ENCODE data around the gene HES5.

Gene HES5

DNA sequence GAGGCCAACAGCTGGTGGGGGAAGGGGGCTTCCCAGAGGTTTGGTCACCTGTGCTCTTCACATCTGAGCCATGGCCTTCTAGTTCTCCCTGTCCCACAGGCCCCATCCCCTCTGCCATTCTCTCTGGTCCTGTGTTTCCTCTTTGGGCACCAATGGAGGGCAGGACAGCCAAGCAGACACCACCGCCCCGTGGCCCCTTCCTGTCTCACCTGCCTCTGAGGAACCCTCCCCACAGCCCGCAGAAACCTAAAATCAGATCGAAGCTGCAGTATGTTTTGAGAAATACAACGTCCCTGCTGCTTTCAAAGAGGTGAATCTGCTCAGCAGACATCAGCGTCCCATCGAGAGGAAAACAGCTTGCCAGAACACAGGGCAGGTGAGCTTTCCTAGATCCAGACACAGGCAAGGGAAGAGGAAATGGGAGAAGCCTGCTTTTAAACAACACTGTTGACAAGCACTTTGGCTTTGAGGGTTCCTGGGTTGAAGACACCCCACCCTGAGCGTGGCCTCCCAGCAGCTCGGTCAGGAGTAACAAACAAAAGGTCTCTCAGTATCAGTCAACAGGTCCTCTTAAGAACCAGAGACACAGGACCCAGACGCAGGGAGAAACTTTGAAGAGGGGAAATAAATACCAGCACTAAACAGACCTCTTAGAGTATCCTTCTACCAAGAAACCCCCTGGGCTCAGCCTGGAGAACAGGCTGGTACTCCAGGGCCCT, 6.0 kb downstream of the HES5 start:
- H3K4me2 ChIP-seq (ENCODE audit: low read length), result peak overlapping the region; percentile 89
- TF ChIP-seq, protein P1, sequence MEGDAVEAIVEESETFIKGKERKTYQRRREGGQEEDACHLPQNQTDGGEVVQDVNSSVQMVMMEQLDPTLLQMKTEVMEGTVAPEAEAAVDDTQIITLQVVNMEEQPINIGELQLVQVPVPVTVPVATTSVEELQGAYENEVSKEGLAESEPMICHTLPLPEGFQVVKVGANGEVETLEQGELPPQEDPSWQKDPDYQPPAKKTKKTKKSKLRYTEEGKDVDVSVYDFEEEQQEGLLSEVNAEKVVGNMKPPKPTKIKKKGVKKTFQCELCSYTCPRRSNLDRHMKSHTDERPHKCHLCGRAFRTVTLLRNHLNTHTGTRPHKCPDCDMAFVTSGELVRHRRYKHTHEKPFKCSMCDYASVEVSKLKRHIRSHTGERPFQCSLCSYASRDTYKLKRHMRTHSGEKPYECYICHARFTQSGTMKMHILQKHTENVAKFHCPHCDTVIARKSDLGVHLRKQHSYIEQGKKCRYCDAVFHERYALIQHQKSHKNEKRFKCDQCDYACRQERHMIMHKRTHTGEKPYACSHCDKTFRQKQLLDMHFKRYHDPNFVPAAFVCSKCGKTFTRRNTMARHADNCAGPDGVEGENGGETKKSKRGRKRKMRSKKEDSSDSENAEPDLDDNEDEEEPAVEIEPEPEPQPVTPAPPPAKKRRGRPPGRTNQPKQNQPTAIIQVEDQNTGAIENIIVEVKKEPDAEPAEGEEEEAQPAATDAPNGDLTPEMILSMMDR (IDR thresholded peaks at IDR 0.05; ENCODE audit: low read depth, low read length), result no peak
- TF ChIP-seq EZH2phosphoT487 (IDR thresholded peaks at IDR 0.05; ENCODE audit: low read depth), result no peak
- no peak overlapping the region for H2AFZ ChIP-seq (ENCODE audit: low read depth, low read length)
- H3K27me3 ChIP-seq (ENCODE audit: low read depth, low read length), result no peaks in the 10 kb centered on the region
- H3K4me3 ChIP-seq (ENCODE audit: low read length), result no peak overlapping the region
- no peaks in the 10 kb centered on the region for H3K9me3 ChIP-seq (ENCODE audit: insufficient read depth, low read length)
- H3K36me3 ChIP-seq (replicated peaks; ENCODE audit: low read depth, low read length), result peaks cover 7% of the 10 kb centered on the region
- H3K9ac ChIP-seq (ENCODE audit: low read length), result no peak overlapping the region
- peaks cover 50% of the 10 kb centered on the region for H4K20me1 ChIP-seq (ENCODE audit: insufficient read depth, low read length)
- H3K4me1 ChIP-seq (ENCODE audit: low read length), result peaks cover 17% of the 10 kb centered on the region
- H3K79me2 ChIP-seq (ENCODE audit: low read length), result peaks cover 51% of the 10 kb centered on the region
- no peak overlapping the region for H3K27ac ChIP-seq (ENCODE audit: low read length)

DNA sequence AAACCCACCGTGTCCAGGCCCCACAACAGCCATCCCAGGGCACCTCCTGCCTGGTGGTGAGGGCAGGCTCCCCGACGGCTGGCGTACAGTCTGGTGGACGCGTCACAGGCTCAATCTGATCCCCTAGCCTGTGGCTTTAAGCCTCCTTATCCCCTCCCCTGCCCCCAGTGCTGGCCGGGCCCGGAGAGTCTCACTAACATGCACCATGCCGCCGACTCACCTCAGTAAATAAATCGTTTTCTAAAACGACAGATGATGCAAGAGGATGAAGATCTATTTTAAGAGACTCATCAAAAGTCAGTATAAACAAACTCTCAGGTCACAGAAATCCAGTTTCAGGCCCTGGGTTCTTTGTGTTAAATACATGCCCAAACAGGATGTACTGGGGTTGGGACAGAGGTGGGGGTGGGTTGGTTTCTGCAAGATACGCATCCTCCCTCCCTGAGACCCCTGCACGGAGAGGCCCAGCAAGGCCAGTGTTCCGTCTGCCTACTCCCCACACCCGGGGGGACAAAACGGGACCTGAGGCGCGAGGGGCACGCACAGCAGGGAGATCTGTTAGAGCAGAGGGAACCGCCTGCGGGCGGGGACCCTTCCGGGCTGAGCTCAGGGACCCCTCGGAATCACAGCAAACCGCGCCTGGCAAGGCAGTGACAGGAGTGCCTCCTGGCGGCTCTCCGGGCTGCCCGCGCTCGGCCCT, 6.7 kb downstream of the HES5 start:
- Histone ChIP-seq H3K36me3 (replicated peaks; ENCODE audit: low read depth, low read length) (peaks cover 11% of the 10 kb centered on the region), H3K9me3 (ENCODE audit: insufficient read depth, low read length) (no peaks in the 10 kb centered on the region), H3K27me3 (ENCODE audit: low read depth, low read length) (no peaks in the 10 kb centered on the region), H3K27ac (ENCODE audit: low read length) (no peak overlapping the region), H3K9ac (ENCODE audit: low read length) (no peak overlapping the region), H4K20me1 (ENCODE audit: insufficient read depth, low read length) (peaks cover 50% of the 10 kb centered on the region), H3K4me2 (ENCODE audit: low read length) (no peak overlapping the region), H2AFZ (ENCODE audit: low read depth, low read length) (no peak overlapping the region), H3K4me1 (ENCODE audit: low read length) (peaks cover 17% of the 10 kb centered on the region), H3K79me2 (ENCODE audit: low read length) (peaks cover 51% of the 10 kb centered on the region), H3K4me3 (ENCODE audit: low read length) (no peak overlapping the region)
- TF ChIP-seq, protein P1 (IDR thresholded peaks at IDR 0.05; ENCODE audit: low read depth, low read length), result no peak
- TF ChIP-seq EZH2phosphoT487 (IDR thresholded peaks at IDR 0.05; ENCODE audit: low read depth), result no peak

DNA sequence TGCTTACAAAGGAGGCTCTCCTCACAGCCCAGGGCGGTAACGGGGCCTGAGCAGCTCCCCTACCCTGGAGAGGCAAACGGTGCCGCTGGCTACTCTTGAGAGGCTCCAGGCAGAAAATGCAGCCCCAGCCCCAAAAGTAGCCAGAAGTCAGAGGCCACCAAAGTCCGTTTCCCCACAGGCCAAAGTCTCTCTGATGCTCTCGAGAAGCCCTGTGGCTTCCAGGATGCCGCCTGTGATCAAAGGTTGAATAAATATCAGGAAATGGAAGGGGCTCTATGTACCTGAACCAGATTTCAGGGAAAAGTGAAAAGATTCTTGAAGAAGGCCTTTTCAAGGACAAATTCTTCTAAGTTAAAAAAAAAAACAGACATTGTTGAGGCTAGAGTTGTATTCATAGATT, 7.8 kb downstream of the HES5 start:
- Histone ChIP-seq H4K20me1 (ENCODE audit: insufficient read depth, low read length) (peaks cover 50% of the 10 kb centered on the region), H3K36me3 (replicated peaks; ENCODE audit: low read depth, low read length) (peaks cover 11% of the 10 kb centered on the region), H3K27me3 (ENCODE audit: low read depth, low read length) (no peaks in the 10 kb centered on the region), H2AFZ (ENCODE audit: low read depth, low read length) (no peak overlapping the region), H3K4me1 (ENCODE audit: low read length) (peaks cover 15% of the 10 kb centered on the region), H3K4me2 (ENCODE audit: low read length) (no peak overlapping the region), H3K9me3 (ENCODE audit: insufficient read depth, low read length) (no peaks in the 10 kb centered on the region), H3K4me3 (ENCODE audit: low read length) (no peak overlapping the region), H3K9ac (ENCODE audit: low read length) (no peak overlapping the region), H3K27ac (ENCODE audit: low read length) (no peak overlapping the region), H3K79me2 (ENCODE audit: low read length) (peaks cover 51% of the 10 kb centered on the region)
- TF ChIP-seq, protein P1 (IDR thresholded peaks at IDR 0.05; ENCODE audit: low read depth, low read length), result no peak
- TF ChIP-seq EZH2phosphoT487 (IDR thresholded peaks at IDR 0.05; ENCODE audit: low read depth), result no peak

DNA sequence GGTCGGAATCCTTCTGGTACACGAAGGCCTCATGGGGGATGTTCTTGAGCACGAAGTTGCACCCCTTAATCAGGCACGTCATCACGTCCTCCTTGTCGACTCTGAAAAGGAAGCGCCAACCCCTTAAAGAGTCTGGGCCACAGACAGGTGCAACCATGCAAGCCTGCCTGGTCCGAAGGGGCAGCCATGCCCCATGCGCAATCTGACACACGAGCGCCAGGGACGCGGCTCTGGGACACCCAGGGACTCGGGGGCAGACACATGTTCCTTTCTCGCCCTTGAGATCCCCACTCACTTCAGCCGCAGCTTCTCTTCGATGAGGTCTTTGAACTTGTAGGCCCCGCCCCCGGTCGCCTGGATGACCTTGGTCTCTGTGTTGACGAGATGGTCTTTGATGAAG, 9.3 kb downstream of the HES5 start:
- peaks cover 49% of the 10 kb centered on the region for H4K20me1 ChIP-seq (ENCODE audit: insufficient read depth, low read length)
- TF ChIP-seq, protein P1 (IDR thresholded peaks at IDR 0.05; ENCODE audit: low read depth, low read length), result no peak
- no peak for TF ChIP-seq EZH2phosphoT487 (IDR thresholded peaks at IDR 0.05; ENCODE audit: low read depth)
- H3K27ac ChIP-seq (ENCODE audit: low read length), result no peak overlapping the region
- H2AFZ ChIP-seq (ENCODE audit: low read depth, low read length), result no peak overlapping the region
- H3K79me2 ChIP-seq (ENCODE audit: low read length), result peaks cover 49% of the 10 kb centered on the region
- peaks cover 15% of the 10 kb centered on the region for H3K36me3 ChIP-seq (replicated peaks; ENCODE audit: low read depth, low read length)
- peaks cover 9% of the 10 kb centered on the region for H3K4me1 ChIP-seq (ENCODE audit: low read length)
- H3K4me3 ChIP-seq (ENCODE audit: low read length), result no peak overlapping the region
- no peak overlapping the region for H3K4me2 ChIP-seq (ENCODE audit: low read length)
- H3K27me3 ChIP-seq (ENCODE audit: low read depth, low read length), result no peaks in the 10 kb centered on the region
- no peak overlapping the region for H3K9ac ChIP-seq (ENCODE audit: low read length)
- no peaks in the 10 kb centered on the region for H3K9me3 ChIP-seq (ENCODE audit: insufficient read depth, low read length)
